Measurements from ENCODE around the gene ZNF772.
A peak's percentile ranks its signal among the peaks of the same experiment; 100 is the strongest.

ZNF772 gene

DNA sequence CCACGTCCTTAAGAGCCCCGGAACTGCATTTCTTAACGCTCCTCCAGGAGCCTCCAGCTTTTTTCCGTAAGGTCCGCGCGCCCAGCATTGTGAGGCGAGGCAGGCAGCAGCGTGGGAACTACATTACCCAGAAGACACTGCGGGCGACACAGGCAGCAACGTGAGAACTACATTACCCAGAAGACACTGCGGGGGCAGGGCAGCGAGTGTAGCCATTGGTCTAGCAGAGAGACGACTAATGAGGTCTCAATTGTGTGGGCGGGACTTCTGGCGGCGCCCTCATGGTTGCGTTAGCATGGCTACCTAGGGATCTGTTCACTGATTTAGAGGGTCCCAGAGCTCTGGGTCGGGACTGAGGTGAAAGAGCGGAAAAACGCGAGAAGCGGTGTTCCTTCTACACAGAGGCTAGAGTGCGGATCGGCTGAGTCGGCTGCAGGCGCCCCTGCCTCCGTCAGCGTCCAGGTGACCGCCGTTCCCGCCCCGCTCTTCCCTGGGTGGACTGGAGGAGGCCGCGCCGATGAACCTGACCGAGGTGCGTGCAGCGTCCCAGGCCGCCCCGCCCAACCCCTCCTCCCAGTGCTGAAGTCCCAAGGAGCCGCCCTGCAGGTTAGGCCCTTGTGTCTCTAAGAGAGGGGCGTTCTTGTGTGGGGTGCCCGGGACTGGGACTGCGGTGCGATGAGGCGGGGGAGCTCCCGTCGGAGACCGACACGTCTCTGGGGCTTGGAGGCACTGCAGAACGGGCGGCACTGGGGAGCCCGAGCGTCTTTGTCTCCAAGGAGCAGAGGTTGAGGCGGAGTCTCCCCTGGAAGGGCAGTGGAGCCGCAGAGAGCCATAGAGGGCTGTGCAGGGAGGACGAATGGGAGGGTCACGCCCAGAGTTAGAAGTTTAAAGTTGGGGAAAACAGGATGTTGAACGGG lies 42.0 kb downstream of the ZNF772 start, which contains the start of gene ZNF749:
Gene ZNF749, plus strand, starts transcription at position 264 of the 917 bp plus-strand sequence. Its CDS starts 254 bp downstream, at position 518.
- peak; percentile 99 for DNase-seq (ENCODE audit: low spot score)

DNA sequence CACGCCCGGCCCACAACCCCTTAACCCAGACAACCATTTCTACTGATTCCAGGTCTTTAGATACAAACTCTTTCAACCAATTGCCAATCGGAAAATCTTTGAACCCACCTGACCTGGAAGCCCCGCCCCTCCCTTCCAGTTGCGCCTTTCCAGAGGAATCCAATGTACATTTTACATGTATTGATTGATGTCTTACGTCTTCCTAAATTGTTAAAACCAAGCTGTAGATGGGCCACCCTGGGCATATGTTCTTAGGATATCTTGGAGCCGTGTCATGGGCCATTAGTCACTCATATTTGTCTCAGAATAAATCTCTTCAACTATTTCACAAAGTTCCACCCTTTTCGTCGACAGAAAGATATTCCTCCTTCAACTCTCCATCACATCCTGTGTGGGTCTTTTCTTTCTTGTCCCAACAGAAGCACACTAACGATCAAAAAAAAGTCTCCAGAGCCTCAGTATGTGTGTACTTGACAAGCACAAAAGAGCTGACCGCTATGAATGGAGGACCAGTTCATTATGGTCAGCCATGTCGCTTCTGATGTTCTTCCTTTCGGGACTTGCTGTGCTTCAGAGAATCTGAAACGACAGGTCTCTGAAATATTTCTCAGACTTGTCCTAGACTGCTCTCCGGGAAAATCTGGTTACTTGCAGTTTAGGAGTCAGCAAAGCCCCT lies 42.8 kb downstream of the ZNF772 start:
- no peak for DNase-seq (ENCODE audit: low spot score)

DNA sequence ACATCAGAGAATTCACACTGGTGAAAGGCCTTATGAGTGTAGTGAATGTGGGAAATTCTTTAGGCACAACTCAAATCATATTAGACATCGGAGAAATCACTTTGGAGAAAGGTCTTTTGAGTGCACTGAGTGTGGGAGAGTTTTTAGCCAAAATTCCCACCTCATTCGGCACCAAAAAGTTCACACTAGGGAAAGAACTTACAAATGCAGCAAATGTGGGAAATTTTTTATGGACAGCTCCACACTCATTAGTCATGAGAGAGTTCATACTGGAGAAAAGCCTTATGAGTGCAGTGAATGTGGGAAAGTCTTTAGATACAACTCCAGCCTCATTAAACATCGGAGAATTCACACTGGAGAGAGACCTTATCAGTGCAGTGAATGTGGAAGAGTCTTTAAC lies 56.3 kb downstream of the ZNF772 start:
- no peak for DNase-seq (ENCODE audit: low spot score)

DNA sequence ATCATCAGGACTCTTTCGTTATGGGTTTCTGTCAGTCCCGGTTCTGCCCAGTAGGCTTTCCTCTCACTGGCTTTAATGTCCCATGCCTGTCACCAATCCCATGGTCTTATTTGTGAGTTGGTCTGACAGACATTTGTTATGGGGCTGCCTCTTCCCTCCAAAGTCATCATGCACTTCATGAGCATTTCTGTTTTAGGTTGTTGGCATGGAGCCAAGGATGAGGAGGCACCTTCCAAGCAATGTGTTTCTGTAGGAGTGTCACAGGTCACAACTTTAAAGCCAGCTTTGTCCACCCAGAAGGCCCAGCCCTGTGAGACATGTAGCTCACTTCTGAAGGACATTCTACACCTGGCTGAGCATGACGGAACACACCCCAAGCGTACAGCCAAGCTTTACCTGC lies 57.9 kb downstream of the ZNF772 start:
- no peak for DNase-seq (ENCODE audit: low spot score)
